ENCODE measurements around the gene RITA1. TPM values are rescaled to one million over a fixed set of nuclear protein-coding genes. Genes with fewer than 3 reads are reported as not detected.

The RITA1 gene
- total RNA-seq, 1 donor from 2014 or later = 22.3 TPM

DNA sequence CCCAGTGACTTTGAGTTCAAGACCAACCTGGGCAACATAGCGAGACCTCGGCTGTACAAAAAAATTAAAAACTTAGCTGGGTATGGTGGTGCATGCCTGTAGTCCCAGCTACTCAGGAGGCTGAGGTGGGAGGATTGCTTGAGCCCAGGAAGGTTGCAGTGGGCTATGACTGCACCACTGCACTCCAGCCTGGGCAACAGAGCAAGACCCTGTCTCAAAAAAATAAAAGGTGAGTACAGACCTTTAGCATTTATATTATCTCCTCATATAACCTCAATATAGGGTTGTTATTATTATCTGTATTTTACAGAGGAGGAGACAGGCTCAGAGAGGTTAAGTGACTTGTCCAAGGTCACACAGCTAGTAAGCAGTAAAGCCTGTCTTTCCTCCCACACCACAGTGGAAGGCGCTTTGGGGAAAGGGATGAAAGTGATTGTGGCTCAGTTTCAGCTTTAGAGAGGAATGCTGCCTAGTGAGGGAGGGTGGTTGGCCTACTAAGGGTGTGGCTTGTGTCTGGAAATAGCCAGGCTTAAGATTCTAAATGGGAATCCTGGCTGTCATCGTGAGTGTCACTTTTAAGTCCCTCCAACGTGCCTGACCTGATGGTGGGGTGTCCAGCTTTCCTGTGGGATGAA, 43.0 kb downstream of the RITA1 start:
- DNase-seq (ENCODE audit: low read depth, low spot score) = no peak

DNA sequence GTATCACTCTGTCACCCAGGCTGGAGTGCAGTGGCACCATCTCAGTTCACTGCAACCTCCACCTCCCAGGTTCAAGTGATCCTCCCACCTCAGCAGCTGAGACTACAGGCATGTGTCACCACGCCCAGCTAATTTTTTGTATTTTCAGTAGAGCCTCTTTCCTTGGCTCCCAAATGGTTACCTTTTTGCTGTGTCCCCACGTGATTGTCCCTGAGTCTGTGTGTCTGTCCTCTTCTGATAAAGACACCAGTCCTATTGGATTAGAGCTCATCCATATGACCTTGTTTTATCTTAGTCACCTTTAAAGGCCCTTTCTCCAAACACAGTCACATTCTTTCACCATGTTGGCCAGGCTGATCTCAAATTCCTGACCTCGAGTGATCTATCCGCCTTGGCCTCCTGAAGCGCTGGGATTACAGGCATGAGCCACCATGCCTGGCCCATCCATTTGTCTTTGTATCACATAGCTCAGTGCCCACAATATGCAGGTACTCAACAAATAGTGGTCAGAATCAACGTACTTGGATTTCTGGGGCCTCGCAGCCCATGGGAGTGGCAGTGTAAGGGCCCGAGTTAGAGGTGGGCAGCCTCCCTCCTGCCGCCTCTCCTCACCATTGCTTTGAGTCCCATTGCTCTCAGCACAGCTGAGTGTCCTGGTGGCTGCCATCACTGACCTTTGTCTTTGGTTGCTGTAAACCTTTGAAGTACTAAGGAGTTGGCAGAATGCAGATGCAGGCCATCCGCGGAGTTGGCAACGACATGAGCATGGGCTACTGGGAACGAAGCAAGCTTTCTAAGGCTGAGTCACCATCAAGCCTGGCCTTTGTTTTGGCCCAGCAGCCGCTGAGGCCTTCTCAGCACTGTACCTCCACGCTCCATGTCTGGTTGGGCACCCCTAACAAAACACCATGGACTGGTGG, 45.1 kb downstream of the RITA1 start:
- DNase-seq (ENCODE audit: low read depth, low spot score) = no peak

DNA sequence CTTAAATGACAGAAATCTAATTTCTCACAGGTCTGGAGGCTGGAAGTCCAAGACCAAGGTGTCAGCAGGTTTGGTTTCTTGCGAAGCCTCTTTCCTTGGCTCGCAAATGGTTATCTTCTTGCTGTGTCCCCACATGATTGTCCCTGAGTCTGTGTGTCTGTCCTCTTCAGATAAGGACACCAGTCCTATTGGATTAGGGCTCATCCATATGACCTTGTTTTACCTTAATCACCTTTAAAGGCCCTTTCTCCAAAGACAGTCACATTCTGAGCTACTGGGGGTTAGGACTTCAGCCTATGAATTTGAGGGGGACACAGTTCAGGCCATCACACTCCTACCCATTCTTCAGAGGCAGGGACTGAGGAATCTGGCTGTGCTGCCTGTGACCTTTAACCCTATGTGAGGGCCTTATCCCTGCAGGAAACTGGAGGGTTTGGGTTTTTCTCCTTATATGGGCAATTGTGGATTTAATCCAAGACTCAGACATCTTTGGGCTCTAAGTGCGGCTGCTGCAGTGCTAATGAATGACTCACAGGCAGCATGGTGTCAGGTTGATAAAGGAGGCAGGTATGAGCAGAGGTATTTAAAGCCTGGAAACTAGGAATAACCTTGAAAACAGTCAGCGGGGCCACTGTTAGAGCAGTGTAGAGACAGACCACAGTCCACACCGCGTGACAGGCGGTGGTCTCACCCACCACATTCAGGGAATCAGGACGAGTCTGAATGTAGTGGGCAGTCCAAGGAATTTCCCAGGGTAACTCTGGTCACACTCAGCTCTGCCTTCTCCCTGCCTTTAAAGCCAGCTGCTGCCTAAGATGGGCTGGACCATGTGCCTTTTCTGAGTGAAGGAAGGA, 45.9 kb downstream of the RITA1 start:
- no peak for DNase-seq (ENCODE audit: low read depth, low spot score)

DNA sequence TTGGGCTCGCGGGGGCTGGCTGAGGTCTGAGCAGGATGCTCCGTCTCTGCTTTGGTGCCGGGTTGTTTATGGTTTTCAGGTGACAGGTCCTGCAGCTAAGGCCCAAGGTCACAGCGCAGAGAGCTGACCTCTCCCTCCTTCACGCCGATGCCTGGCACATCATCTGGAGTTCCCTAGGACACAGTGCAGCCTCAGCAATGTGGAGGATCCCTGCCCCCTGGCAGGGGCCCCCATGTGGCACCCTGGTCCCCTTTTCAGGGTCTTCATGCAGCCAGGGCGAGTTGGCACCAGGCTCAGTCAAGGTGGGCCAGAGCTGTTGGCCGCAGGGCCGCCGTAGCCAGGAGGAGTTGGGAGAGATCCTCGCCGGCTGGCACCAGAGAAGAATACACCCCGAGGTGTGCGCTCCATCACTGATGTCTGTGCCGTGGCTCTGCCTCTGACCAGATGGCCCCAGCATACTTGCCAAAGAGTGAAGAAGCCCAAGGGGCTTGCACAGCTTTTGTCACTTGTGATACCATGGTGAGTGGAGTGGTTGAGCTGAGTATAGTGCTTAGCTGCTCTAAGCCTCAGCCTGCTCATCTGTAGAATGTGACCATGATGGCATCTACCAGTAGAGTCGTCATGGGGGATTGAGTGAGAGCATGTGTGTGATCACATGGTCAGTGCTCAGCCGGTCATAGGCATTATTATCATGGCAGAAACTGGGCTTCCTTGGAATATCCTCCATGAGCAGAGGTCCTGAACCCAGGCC, 46.7 kb downstream of the RITA1 start:
- no peak for DNase-seq (ENCODE audit: low read depth, low spot score)

DNA sequence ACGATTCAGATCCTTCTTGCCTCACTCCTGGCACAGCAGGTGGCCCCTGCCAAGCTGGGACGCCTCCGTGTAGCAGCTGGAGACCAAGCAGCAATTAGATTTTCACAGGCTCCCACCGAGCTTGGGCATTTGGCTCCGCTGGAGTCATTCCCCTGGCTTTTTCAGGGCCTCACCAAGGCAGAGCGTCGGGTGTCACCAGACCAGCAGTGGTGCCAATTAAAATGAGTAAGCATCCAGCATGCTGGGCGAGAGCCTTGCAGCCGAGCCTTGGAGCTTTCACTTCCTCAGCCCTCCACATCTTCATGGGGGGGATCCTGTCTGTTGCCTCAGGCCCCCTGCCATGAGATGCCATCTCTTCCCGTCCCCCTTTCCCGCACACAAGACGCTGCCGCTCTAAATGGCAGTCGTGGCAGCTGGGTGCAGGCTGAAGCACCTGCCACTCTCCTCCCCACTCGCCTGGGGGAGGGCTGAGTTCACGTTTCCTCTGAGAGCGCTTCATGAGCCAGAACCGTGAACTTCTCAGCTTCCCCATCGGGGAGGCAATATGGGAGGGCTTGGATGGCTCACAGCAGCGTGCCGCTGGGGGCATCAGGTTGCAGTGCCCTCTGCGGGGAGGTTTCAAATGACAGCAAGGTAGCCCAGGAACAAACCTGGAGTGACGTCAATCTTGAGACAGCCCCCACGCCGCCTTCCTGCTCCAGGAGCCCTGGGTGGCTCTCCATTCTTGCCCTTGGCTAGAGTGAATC, 47.5 kb downstream of the RITA1 start:
- no peak for DNase-seq (ENCODE audit: low read depth, low spot score)

DNA sequence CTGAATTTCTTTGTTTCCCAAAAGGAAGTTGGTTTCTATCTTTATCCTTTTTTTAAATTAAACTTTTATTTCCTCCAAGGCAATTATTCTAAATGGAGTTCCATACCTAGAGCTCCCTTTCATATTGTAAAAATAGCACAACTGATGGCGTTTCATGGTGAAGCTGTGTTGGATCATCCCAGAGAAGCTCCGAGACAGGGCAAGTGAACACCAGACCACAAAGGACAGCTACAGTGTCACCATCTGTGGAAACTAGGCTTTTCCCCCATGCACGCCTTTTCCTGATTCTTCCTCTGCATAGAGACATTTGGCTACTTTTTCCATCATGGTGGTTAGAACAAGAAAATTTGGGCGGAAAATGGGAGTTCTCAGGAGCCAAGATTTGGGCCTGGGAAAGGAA, 48.4 kb downstream of the RITA1 start:
- DNase-seq (ENCODE audit: low read depth, low spot score) = no peak

DNA sequence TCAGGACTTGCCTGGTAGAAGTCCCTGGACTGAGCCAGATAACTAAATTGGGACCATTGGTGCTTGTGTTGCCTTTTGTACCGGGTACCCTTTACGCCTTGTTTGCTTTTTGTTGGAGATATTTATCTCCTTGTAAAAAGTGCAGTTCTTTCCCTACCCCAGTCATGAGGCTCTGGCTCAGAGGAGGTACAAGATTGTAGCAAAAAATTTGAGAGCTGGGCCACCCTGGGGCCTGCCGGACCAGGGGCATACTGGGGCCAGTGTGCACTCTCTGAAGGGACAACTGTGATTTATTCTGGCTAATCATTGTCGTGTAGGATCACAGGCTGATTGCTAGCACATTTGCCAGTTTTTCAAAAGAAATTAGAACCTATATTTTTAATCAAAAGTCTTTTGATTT, 49.0 kb downstream of the RITA1 start:
- DNase-seq (ENCODE audit: low read depth, low spot score) = no peak

DNA sequence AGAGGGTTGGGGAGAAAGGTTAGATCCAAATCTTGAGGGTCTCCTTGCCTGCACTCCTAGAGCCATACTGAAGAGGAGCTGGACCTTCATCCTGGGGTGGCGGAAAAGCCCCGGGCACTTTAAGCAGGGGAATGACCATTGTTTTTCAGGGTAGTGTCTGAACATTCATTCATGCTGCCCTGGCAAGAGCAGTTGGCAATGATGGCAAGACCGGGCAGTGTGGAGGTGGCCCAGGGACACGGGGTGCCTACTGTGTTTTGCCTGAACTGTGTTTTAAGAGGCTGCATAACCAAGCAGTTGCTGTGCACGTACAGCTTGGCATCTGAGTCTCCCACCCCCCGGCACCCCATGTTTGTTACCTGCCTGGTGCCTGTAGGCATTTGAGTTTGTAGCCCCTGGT, 50.5 kb downstream of the RITA1 start:
- no peak for DNase-seq (ENCODE audit: low read depth, low spot score)

DNA sequence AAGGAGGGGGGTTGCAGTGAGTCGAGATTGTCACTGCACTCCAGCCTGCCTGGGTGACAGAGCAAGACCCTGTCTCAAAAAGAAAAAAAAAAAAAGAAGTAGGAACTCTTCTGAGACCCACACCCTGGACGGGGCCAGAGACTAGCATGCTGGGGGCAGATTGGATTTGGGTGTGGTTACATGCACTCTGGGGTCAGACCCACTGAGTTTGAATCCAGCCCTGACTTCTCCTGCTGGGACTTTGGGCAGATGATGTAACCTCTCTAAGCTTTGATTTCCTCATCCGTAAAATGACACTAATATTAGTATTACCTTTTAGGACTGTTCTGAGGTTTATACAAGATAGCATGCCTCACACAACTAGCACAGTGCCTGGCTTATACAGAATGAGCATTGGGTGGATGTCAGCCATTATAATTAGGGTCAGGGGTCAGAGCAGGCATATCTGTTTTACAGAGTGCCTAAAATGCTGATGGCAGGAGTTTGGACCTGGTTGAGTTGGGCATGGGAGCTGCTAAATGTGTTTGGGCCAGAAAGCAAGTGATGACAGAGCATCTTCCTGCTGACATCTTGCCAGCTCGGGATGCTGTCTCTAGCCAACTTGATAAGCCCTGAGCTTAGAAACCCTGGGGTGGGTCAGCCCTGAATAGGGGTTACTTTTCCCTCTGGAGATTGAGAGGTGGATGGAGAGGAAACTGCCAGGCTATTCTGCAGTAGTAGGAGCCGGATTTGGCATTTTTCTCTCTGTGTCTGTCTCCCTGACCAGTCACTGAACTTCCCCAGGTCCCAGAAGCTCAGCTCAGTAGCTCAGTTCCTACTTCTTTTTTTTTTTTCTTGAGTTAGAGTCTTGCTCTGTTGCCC, 51.2 kb downstream of the RITA1 start:
- no peak for DNase-seq (ENCODE audit: low read depth, low spot score)

DNA sequence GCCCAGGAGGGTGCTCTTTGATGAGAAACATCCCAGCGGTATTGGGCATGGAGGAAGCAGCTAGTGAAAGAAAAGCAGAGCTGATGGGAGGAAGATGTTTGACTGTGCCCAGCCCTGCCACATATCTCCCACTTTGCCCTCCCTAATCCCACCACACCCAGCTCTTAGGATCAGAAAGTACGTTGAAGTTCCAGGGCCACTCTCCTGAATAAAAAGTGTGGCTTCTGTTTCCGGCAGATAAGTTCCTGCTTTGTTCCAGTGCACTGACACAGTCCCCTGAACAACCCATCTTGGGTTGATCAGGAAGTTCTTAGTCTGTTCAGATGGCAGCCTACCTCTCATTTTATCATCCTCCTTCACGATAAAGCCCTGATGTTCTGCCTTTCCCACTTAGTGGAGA, 52.2 kb downstream of the RITA1 start:
- no peak for DNase-seq (ENCODE audit: low read depth, low spot score)

DNA sequence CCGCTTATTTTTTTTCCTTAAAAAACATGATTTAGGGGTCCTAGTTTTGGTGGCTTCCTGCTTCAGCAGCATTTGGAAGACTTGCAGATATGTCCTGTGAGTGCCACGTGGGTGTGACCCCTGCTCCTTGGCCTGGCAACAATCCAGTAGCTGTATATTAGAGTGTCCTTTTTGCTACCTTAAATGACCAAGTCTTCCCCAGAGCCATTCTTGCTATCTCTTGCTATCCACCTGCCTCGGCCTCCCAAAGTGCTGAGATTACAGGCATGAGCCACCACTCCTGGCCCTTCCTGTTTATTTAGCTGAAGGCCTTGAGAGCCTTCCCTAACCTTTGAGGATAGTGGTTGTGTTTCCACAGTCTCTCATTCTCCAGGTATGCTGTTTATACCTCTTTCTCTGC, 52.8 kb downstream of the RITA1 start:
- DNase-seq (ENCODE audit: low read depth, low spot score) = no peak

DNA sequence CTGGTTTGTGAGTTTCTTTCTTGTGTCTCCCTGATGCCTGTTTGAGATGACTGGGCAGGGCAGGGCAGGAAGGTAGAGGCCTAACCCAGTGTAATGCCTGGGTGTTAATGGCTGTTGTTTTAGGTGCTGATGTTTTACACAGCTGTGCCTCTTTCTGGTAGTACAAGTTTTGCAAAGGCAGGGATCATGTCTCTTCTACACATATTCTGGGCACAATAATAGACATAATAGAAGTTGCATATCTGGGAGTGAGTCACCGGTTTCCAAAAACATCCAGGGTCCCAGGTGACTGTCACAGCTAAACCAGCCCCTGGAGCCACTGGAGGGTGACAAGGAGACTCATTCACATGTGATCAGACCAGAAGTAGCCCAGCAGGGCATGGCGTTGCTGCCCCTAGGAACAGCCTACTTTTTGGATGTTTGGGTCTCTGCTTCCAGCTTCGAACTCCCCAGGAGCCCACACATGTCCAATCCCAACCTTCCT, 53.8 kb downstream of the RITA1 start:
- DNase-seq (ENCODE audit: low read depth, low spot score) = no peak

DNA sequence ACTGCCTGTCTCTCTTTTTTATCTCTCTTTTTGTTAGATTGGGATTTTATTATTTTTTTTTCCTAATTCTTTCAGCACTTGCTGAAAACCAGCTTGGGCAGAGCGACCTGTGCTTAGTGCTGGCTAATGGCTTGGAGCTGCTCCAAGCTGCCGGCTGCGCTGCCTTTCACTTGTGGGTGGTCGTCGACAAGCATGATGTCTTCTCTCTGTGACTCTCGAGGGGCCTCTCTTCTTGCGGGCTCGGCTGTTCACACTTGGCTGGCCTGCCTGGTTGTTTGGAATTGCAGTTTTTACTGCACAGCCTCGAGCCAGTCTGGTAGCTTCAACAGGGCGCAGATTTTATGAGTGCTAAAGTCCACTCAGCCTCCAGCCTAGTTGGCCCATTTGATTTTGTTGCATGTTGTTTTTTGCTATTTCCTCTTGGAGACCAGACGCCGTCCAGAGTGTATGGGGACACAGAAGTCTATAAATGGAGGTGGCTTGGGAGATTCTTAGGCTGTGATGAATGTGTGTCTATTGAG, 54.4 kb downstream of the RITA1 start:
- no peak for DNase-seq (ENCODE audit: low read depth, low spot score)

DNA sequence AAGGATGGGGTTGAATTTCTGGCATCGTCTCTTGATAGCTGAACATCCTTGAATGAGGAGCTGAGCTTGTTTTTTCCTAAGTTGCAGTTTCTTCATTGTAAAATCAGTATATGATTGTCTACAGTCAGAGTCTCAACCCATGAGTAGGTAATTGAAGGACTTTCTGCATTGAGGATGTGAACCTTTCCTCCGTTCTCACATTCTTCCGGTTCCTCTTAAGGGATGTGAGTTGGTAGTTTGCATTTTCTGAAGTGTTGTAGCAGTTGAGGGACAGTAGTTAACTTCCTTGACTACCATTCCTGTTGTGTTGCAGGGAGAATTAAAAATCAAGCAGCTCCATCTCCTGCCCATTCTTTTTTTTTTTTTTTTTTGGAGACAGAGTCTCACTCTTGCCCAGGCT, 54.9 kb downstream of the RITA1 start:
- DNase-seq (ENCODE audit: low read depth, low spot score) = no peak

DNA sequence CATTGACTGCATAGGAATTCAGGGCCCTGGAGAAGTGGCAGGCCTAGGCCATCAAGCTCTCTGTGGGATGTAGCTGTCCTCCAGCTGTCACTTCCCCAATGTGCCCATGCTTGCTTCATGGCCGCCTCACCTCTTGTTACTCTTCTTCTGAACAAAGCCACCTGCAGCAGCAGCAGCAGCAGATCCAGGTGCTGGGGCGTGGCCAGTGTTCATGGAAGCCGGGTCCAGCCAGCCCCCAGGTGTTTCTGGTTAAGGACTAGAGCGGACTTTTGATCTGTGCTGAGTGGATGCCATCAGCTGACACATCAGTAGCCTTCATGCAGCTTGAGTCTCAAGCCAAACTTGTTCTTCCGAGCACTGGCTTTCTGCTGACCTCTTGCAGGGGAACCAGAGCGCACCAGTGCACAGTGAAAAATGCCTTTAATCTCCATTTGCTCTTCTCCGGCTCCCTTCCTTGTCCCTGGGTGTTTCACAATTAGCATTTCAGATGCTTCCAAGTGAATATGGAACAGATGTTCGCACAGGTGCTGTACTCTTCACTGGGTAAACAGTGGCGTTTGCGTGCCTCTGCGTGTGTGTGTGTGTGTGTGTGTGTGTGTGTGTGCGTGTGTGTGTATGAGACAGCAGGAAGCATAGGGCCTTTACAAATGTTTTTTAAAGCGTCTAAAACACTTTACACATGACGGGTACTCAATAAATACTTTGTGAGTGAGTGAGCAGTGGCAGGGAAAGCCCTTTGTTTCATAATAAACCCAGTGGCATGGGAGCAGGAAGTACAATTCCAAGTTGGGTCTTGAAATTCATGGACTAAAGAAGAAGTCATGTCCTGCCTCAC, 55.9 kb downstream of the RITA1 start:
- DNase-seq (ENCODE audit: low read depth, low spot score) = no peak

All from pulmonary artery endothelial cell (primary cell).